HepG2 (cell line): ENCODE measurements around the gene BICDL1. TPM values are rescaled to one million over a fixed set of nuclear protein-coding genes. Genes with fewer than 3 reads are reported as not detected.

ENCODE experiments used
- ATAC-seq: fragments of 200-7000 bp; cut with Tn5 transposase; 3 replicates; pipeline ENCODE4 v1.9.1; 2020; ENCODE audit warnings: mild to moderate bottlenecking, moderate library complexity
- BruUV-seq: library from RNA; stranded (reverse); fragments of 400-500 nt; replicated peaks from 2 replicates; lab custom pipeline; 2021; lab: Mats Ljungman, UMichigan
- CTCF ChIA-PET: fragments of 300-600 bp; formaldehyde crosslinking; extraction: SDS; loops from one replicate; lab custom pipeline; 2021; ENCODE audit warnings: low total read pairs, inconsistent platforms, low intra/inter-chr PET ratio; lab: Yijun Ruan, JAX
- POLR2A ChIA-PET: fragments of 350-600 bp; sonication (Branson Sonifier 250); formaldehyde crosslinking; loops from one replicate; lab custom pipeline; 2020; ENCODE audit warnings: antibody characterized with exemption, inconsistent platforms; lab: Yijun Ruan, JAX
- DNase-seq: peaks from one replicate; pipeline ENCODE4 v3.0.0-alpha.2; 2015; ENCODE audit warnings: low spot score
- FAIRE-seq: peaks from 3 replicates; lab custom pipeline; 2011; peaks lifted over from hg19 to GRCh38; lab: Jason Lieb, UNC
- H2AFZ ChIP-seq: one replicate; pipeline ENCODE4 v1.6.1; 2011; ENCODE audit warnings: low read length, inconsistent platforms
- H3K27ac ChIP-seq: fragments of 300-600 bp; 3 replicates; pipeline ENCODE4 v1.8.0; 2011; ENCODE audit warnings: mixed run types, mild to moderate bottlenecking, mixed read lengths, low read length, inconsistent platforms; ENCODE audit not compliant: insufficient read depth; ENCODE audit errors: extremely low read length
- H3K27me3 ChIP-seq, 2 experiments: fragments of 200-600 bp in 1 of 2; 2 replicates in 1 of 2; 3 replicates in 1 of 2; pipeline versions ENCODE4 v1.6.0 to v1.8.0; 2011; ENCODE audit warnings: low read length in 2 of 2, mild to moderate bottlenecking in 2 of 2, moderate library complexity in 2 of 2, inconsistent platforms in 1 of 2; ENCODE audit not compliant: insufficient read depth in 2 of 2, control insufficient read depth in 1 of 2
- H3K36me3 ChIP-seq, 2 experiments: fragments of 200-600 bp in 1 of 2; replicated peaks in 1 of 2; 2 replicates in 1 of 2; 3 replicates in 1 of 2; pipeline versions ENCODE4 v1.5.1 to v1.8.0; 2011; ENCODE audit warnings: low read length in 2 of 2, inconsistent platforms in 1 of 2; ENCODE audit not compliant: insufficient read depth in 2 of 2, control insufficient read depth in 1 of 2
- H3K4me1 ChIP-seq: 2 replicates; pipeline ENCODE4 v1.5.1; 2012; ENCODE audit warnings: low read length, inconsistent platforms; ENCODE audit not compliant: insufficient read depth
- H3K4me2 ChIP-seq: 2 replicates; pipeline ENCODE4 v1.6.0; 2011; ENCODE audit warnings: low read depth, low read length, inconsistent platforms
- H3K4me3 ChIP-seq, 3 experiments: fragments of 200-600 bp in 1 of 3; sonication (generic), shearing (Covaris generic) in 1 of 3; replicated peaks in 1 of 3; 2 replicates each; pipeline ENCODE4 v1.5.1; 2011 to 2016; ENCODE audit warnings: low read length in 3 of 3, inconsistent platforms in 2 of 3, low read depth in 2 of 3, mild to moderate bottlenecking in 2 of 3, control low read depth in 1 of 3, mixed read lengths in 1 of 3; ENCODE audit not compliant: insufficient read depth in 1 of 3
- H3K79me2 ChIP-seq: one replicate; pipeline ENCODE4 v1.6.1; 2011; ENCODE audit warnings: low read length, inconsistent platforms; ENCODE audit not compliant: insufficient read depth
- H3K9ac ChIP-seq: 2 replicates; pipeline ENCODE4 v1.6.0; 2011; ENCODE audit warnings: mild to moderate bottlenecking, low read depth, low read length, inconsistent platforms; ENCODE audit not compliant: insufficient read depth
- H3K9me3 ChIP-seq: 2 replicates; pipeline ENCODE4 v1.5.1; 2012; ENCODE audit warnings: mild to moderate bottlenecking, low read length
- H4K20me1 ChIP-seq: 2 replicates; pipeline ENCODE4 v1.6.0; 2011; ENCODE audit warnings: inconsistent platforms, mild to moderate bottlenecking, low read length, moderate library complexity; ENCODE audit not compliant: insufficient read depth
- JUNB ChIP-seq: sonication (generic); formaldehyde crosslinking; IDR thresholded peaks from 2 replicates; pipeline ENCODE4 v1.8.0; 2022; ENCODE audit warnings: missing genetic modification reagents, mild to moderate bottlenecking, borderline replicate concordance
- SOX13 ChIP-seq, 3 experiments: fragments of 450-650 bp in 1 of 3; sonication (generic) in 1 of 3; formaldehyde crosslinking in 1 of 3; IDR thresholded peaks in 2 of 3; conservative IDR thresholded peaks in 1 of 3; 2 replicates each; pipeline versions ENCODE4 v1.5.0 to v1.6.1; 2016 to 2020; ENCODE audit warnings: antibody characterized with exemption in 1 of 3, mild to moderate bottlenecking in 1 of 3, missing compliant biosample characterization in 1 of 3, missing genetic modification reagents in 1 of 3, moderate library complexity in 1 of 3
- SOX5 ChIP-seq: IDR thresholded peaks from 2 replicates; pipeline ENCODE4 v1.6.1; 2016; ENCODE audit warnings: borderline replicate concordance
- SOX6 ChIP-seq, 2 experiments: fragments of 450-650 bp in 1 of 2; sonication (generic) in 1 of 2; formaldehyde crosslinking in 1 of 2; IDR thresholded peaks; 2 replicates each; pipeline versions ENCODE4 v1.4.0 to v1.6.1; 2017 to 2020; ENCODE audit warnings: antibody characterized with exemption in 1 of 2, mild to moderate bottlenecking in 1 of 2, missing genetic modification reagents in 1 of 2
- THAP11 ChIP-seq: IDR thresholded peaks from 2 replicates; pipeline ENCODE4 v1.6.1; 2016; ENCODE audit warnings: missing biosample characterization, missing genetic modification reagents
- ZNF749 ChIP-seq: sonication (generic); formaldehyde crosslinking; IDR thresholded peaks from 2 replicates; pipeline ENCODE4 v1.8.0; 2022; ENCODE audit warnings: mild to moderate bottlenecking, missing genetic modification reagents, moderate library complexity, borderline replicate concordance
- WGBS: methylation state at CpG from one replicate; pipeline ENCODE4 v1.1.6; 2017; ENCODE audit warnings: low lambda C conversion rate; 5-methylcytosine and 5-hydroxymethylcytosine counted together
- in situ Hi-C: cut with HindIII; loops from 2 replicates; pipeline ENCODE4 v1.10.0; 2017; ENCODE audit warnings: low pct_unique_long_range_greater_than_20kb; ENCODE audit not compliant: extremely low pct_ligation_motif_present
- intact Hi-C: fragments of 100-400 bp; cut with micrococcal nuclease; formaldehyde crosslinking; loops from one replicate; pipeline ENCODE4 v1.10.0; 2022; ENCODE audit not compliant: unreplicated experiment
- polyA plus RNA-seq, 8 experiments: library from polyadenylated mRNA; depleted of rRNA in 3 of 8; stranded (reverse) in 7 of 8; unstranded in 1 of 8; fragments of >200 nt; fragmentation: Illumina TruSeq in 4 of 8; extraction: Trizol in 4 of 8; gene quantifications; 2 replicates each; pipeline versions ENCODE4 v1.2.1 to v1.2.3, GENCODE V29; 2011 to 2016; ENCODE audit warnings: low read depth in 4 of 8, missing spikeins in 1 of 8, mixed read lengths in 1 of 8; ENCODE audit not compliant: insufficient read depth in 1 of 8
- total RNA-seq, 5 experiments: library from RNA; depleted of rRNA; stranded (reverse); fragments of >200 nt; fragmentation: Illumina TruSeq; extraction: Trizol; gene quantifications; 2 replicates each; pipeline ENCODE4 v1.2.3, GENCODE V29; 2016; ENCODE audit warnings: low read depth in 1 of 5

The BICDL1 gene
- total and polyA plus RNA-seq, 2 of the 13 experiments (the other 11 are each of a cell fraction or from before 2014, with no cell fraction given), result 3.6 to 9.7 TPM

DNA sequence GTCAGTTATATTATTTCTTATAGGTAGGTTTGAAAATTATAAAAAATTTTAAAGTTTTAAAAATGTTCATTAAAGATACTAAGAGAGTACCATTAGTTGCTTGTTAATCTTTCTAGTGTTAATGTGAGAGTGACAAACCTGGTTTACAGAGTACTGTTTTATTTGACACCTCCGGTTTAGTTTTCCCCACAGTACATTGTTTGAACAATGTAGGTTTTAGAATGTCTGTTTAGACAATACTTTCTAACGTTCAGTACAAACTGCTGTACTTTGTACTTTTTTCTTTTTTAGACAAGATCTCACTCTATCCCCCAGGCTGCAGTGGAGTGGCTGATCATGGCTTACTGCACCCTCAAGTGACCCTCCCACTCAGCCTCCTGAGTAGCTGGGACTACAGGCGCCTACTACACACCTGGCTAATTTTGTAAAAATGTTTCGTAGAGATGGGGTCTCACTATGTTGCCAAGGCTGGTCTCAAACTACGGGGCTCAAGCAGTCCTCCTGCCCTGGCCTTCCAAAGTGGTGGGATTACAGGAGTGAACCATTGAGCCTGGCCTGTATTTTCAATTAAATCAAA is 3.2 kb downstream of the BICDL1 start:
- no TSS peak for BruUV-seq
- TF ChIP-seq SOX6 (IDR thresholded peaks at IDR 0.05), result no peak
- peak; percentile 43; the same call in 1 of the 2 replicates for TF ChIP-seq SOX6 (CRISPR knock-in tag; IDR thresholded peaks at IDR 0.05)
- no peak; the same call in 1 of the 2 replicates for TF ChIP-seq SOX13 (IDR thresholded peaks at IDR 0.05)
- peak in 1 of 2 experiments; percentile 76; a peak in 2 of 4 replicates for TF ChIP-seq SOX13 (CRISPR knock-in tag; conservative IDR thresholded peaks at IDR 0.05 in 1 of 2, IDR thresholded peaks at IDR 0.05 in 1 of 2)
- TF ChIP-seq ZNF749 (CRISPR knock-in tag), result no peak
- TF ChIP-seq SOX5 (CRISPR knock-in tag), result peak; percentile 73; the same call in 1 of the 2 replicates
- TF ChIP-seq THAP11, result no peak
- TF ChIP-seq JUNB, result no peak
- H3K4me3 ChIP-seq, result no peak overlapping the region
- intact Hi-C loops, result no loop called here
- H3K9ac ChIP-seq, result no peak overlapping the region
- CTCF ChIA-PET, result no interaction called here
- POLR2A ChIA-PET, result no interaction called here
- no peak overlapping the region for H3K27ac ChIP-seq
- H2AFZ ChIP-seq, result no peak overlapping the region
- DNase-seq, result no peak
- ATAC-seq, result no peak
- H3K4me1 ChIP-seq, result peaks cover 37% of the 10 kb centered on the region
- in situ Hi-C loops, result loop anchor here (5.0 kb wide), 1 partner anchor 95 kb away; no protein-coding TSS in a partner anchor
- no peaks in the 10 kb centered on the region for H3K9me3 ChIP-seq
- H3K79me2 ChIP-seq, result no peaks in the 10 kb centered on the region
- peak; percentile 8 for FAIRE-seq
- no peaks in the 10 kb centered on the region for H4K20me1 ChIP-seq
- 56% methylated on average over 5 of the region's 5 CpGs for WGBS
- H3K4me2 ChIP-seq, result no peak overlapping the region
- H3K36me3 ChIP-seq, result no peaks in the 10 kb centered on the region
- peaks cover 0 to 11% of the 10 kb centered on the region in 2 experiments; a peak in 4 of 5 replicates for H3K27me3 ChIP-seq
